ENCODE results near the gene CIP2A.

GRCh38 chr3:108546247-108546646 is 43.0 kb downstream of the CIP2A start:
- TF ChIP-seq POLR2AphosphoS5 (IDR thresholded peaks at IDR 0.05) (no peak), EZH2 (IDR thresholded peaks at IDR 0.05; ENCODE audit: borderline replicate concordance, insufficient read depth, low read length, poor library complexity, severe bottlenecking) (no peak), CTCF (IDR thresholded peaks at IDR 0.05; ENCODE audit: poor library complexity, severe bottlenecking) (no peak), REST (IDR thresholded peaks at IDR 0.05; ENCODE audit: borderline replicate concordance) (no peak)
